Parathyroid adenoma (tissue), 2 donors: ENCODE data around the gene CLDN6.
A peak's percentile ranks its signal among the peaks of the same experiment; 100 is the strongest.

Experiments
- H2AFZ ChIP-seq: fragments of 300-600 bp; sonication (generic); one replicate; pipeline ENCODE4 v1.7.0; 2017; ENCODE audit warnings: antibody characterized with exemption, mild to moderate bottlenecking
- H3K27ac ChIP-seq: fragments of 300-600 bp; sonication (generic); one replicate; pipeline ENCODE4 v1.7.0; 2017
- H3K27me3 ChIP-seq: fragments of 300-600 bp; sonication (generic); one replicate; pipeline ENCODE4 v1.7.0; 2017; ENCODE audit warnings: low read length; ENCODE audit not compliant: control insufficient read depth, insufficient read depth
- H3K36me3 ChIP-seq: fragments of 300-600 bp; sonication (generic); one replicate; pipeline ENCODE4 v1.7.0; 2017; ENCODE audit warnings: low read length; ENCODE audit not compliant: control insufficient read depth, insufficient read depth
- H3K4me1 ChIP-seq: fragments of 300-600 bp; sonication (generic); one replicate; pipeline ENCODE4 v1.7.0; 2017; ENCODE audit warnings: control low read depth
- H3K4me2 ChIP-seq: fragments of 300-600 bp; sonication (generic); one replicate; pipeline ENCODE4 v1.7.0; 2017; ENCODE audit warnings: low read length
- H3K4me3 ChIP-seq: fragments of 300-600 bp; sonication (generic); one replicate; pipeline ENCODE4 v1.7.0; 2017; ENCODE audit warnings: low read depth, low read length
- H3K79me2 ChIP-seq: fragments of 300-600 bp; sonication (generic); one replicate; pipeline ENCODE4 v1.7.0; 2017; ENCODE audit warnings: control low read depth
- H3K9ac ChIP-seq: fragments of 300-600 bp; sonication (generic); one replicate; pipeline ENCODE4 v1.7.0; 2017; ENCODE audit warnings: mild to moderate bottlenecking
- H3K9me3 ChIP-seq: fragments of 300-600 bp; sonication (generic); one replicate; pipeline ENCODE4 v1.7.0; 2017; ENCODE audit warnings: low read length; ENCODE audit not compliant: control insufficient read depth
- CTCF ChIP-seq: fragments of 300-600 bp; sonication (generic); IDR thresholded peaks from one replicate; pipeline ENCODE4 v1.7.0; 2017; ENCODE audit warnings: antibody characterized with exemption, mild to moderate bottlenecking
- donor health status: primary hyperparathyroidism.

CLDN6 gene

GRCh38 chr16:2969545-2970521 lies 48.1 kb downstream of the CLDN6 start:
- Histone ChIP-seq H3K79me2 (no peaks in the 10 kb centered on the region), H3K4me1 (peaks cover 21% of the 10 kb centered on the region), H2AFZ (peak overlapping the region; percentile 74), H3K9me3 (no peaks in the 10 kb centered on the region), H3K4me3 (peak overlapping the region; percentile 67), H3K36me3 (no peaks in the 10 kb centered on the region), H3K27me3 (no peaks in the 10 kb centered on the region), H3K27ac (peak overlapping the region; percentile 78), H3K4me2 (peak overlapping the region; percentile 93), H3K9ac (peak overlapping the region; percentile 75)
- TF ChIP-seq CTCF: peak; percentile 67

- Histone ChIP-seq H3K79me2 (no peaks in the 10 kb centered on the region), H3K36me3 (no peaks in the 10 kb centered on the region), H3K4me2 (peak within 1 kb of the TSS; percentile 93), H3K9me3 (no peaks in the 10 kb centered on the region), H3K27me3 (no peaks in the 10 kb centered on the region), H3K4me3 (peak within 1 kb of the TSS; percentile 67), H3K4me1 (peaks cover 29% of the 10 kb centered on the region), H3K9ac (peak within 1 kb of the TSS; percentile 75), H3K27ac (peak within 1 kb of the TSS; percentile 78), H2AFZ (peak within 1 kb of the TSS; percentile 74)
- TF ChIP-seq CTCF: no peak
These were observed 49.0 kb downstream of the CLDN6 start, which contains the start of gene PAQR4 for GRCh38 chr16:2968738-2969544. TSS of gene PAQR4 (plus strand) at chr16:2969348. CDS start at chr16:2969675, 327 bp downstream.

- peak overlapping the region; percentile 45 for H3K27ac ChIP-seq
- no peaks in the 10 kb centered on the region for H3K79me2 ChIP-seq
- peak overlapping the region; percentile 66 for H2AFZ ChIP-seq
- no peak overlapping the region for H3K9ac ChIP-seq
- no peaks in the 10 kb centered on the region for H3K9me3 ChIP-seq
- peak overlapping the region; percentile 93 for H3K4me2 ChIP-seq
- H3K36me3 ChIP-seq: no peaks in the 10 kb centered on the region
- H3K4me3 ChIP-seq: peak overlapping the region; percentile 67
- peaks cover 29% of the 10 kb centered on the region for H3K4me1 ChIP-seq
- no peaks in the 10 kb centered on the region for H3K27me3 ChIP-seq
- TF ChIP-seq CTCF: no peak
These were observed 49.6 kb downstream of the CLDN6 start for GRCh38 chr16:2968368-2968737.

GRCh38 chr16:2967721-2968161 lies 50.2 kb downstream of the CLDN6 start:
- TF ChIP-seq CTCF: no peak
- H3K27ac ChIP-seq: no peak overlapping the region
- no peak overlapping the region for H2AFZ ChIP-seq
- H3K27me3 ChIP-seq: no peaks in the 10 kb centered on the region
- no peak overlapping the region for H3K4me2 ChIP-seq
- no peaks in the 10 kb centered on the region for H3K9me3 ChIP-seq
- peaks cover 32% of the 10 kb centered on the region for H3K4me1 ChIP-seq
- H3K4me3 ChIP-seq: no peak overlapping the region
- no peaks in the 10 kb centered on the region for H3K79me2 ChIP-seq
- H3K36me3 ChIP-seq: no peaks in the 10 kb centered on the region
- H3K9ac ChIP-seq: no peak overlapping the region
